ENCODE measurements around the gene CCDC117. TPM values are rescaled to one million over a fixed set of nuclear protein-coding genes. Genes with fewer than 3 reads are reported as not detected.

CCDC117 gene, protein sequence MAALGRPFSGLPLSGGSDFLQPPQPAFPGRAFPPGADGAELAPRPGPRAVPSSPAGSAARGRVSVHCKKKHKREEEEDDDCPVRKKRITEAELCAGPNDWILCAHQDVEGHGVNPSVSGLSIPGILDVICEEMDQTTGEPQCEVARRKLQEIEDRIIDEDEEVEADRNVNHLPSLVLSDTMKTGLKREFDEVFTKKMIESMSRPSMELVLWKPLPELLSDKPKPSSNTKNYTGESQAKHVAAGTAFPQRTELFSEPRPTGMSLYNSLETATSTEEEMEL
- 10.1 and 16.6 TPM in 2 replicates for total RNA-seq

DNA sequence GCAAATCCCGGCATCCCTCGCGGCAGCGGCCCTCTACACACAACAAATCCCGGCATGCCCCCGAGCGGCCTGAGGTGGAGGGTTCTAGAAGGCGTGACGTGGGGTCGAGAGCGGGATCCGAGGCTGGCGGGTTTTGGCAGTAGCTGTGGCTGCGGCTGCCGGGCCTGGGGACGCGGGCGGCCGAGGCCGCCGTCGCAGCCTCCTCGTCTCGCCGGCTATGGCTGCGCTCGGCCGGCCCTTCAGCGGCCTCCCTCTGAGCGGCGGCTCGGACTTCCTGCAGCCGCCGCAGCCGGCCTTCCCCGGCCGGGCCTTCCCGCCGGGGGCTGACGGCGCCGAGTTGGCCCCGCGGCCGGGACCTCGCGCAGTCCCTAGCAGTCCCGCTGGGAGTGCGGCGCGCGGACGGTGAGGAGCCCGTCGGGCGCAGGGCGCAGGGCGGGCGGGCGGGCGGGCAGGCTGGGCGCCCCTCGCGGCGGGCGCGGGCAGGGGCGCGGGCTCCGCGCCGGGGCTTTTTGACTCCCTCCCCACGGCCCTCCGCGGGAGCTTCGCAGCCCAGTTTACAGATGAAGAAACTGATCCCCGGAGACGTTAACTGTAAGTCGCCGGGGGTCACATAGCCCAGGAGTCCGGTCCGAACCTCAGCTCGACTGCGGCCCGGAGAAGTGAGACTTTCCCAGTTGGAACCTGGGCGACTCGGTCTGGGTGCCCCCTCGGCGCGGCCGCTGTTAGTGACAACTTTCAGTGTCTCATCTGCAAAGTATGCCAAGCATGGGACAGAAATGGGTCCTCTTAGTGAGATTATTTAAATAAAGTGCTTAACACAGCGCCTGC lies at the start of gene CCDC117:
Gene CCDC117, plus strand, starts transcription at position 63 of the 828 bp plus-strand sequence. Its CDS starts 155 bp downstream, at position 218.

DNA sequence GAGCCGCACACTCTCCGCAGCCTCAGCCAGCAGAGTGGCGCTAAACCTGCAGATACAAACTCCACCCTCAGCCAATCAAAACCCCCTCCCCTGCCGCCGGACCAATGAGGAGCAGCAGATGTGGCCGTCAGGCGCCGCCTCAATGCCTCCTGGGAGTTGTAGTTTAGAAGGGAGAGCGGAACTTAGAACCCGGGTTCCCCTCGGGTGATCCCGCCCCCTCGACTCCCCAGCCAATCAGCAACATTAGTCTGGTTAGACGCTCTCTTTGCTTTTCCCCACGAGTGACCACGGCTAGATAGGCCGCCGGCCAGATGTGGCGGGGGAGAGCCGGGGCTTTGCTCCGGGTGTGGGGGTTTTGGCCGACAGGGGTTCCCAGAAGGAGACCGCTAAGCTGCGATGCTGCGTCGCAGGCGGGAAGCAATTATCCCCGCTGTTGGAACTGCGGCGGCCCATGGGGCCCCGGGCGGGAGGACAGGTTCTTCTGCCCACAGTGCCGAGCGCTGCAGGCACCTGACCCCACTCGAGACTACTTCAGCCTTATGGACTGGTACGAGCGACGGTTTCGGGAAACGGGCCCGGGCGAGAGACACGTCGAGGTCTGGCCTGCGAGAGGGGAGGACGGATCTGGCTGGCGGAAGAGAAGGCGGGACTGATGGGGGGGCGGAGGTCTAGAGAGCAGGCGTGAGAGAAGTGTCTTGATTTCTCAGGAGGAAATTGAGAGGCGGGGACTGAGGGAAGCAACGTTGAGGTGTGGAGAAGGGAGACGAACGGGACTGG lies 30.5 kb upstream of the CCDC117 start, which contains the start of the genes CHEK2 and HSCB:
Gene CHEK2, minus strand, starts transcription at position 36 of the 777 bp plus-strand sequence. CDS start 7,099 bp downstream, outside the sequence.
Gene HSCB, plus strand, starts transcription at position 255 of the 777 bp plus-strand sequence. Its CDS starts 57 bp downstream, at position 312.

DNA sequence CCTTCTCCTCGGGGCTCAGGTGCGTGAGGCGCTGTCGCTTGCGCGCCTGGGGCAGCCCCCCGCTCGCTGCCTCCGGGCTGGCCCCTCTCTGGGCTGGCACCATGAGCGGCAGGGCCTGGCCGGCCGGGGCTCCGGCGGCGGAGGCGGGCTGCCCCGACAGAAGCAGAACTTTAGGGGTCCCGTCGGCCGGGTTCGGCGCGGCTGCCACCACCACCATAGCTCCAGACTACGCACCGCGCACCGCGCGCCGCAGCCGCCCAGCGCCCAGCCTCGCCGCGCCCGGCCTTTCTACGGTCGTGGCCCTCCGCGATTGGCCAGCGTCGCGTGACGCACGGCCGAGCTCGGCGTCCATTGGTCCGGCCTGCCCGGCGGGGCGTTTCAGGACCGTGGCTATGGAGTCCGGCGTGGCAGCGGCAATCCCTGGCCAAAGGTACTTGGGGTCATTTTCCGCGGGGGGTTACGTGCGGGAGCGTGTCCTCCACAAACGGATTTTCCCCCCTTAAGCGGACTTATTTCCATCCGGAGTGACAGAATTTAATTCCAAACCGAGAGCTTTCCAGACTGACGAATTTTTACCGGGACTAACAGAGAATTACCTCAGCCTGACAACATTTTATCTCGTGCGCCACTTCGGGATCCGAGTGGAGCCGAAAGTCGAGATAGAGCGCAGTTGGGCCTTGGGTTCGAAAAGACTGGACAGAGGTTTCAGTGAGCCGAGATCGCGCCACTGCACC lies 28.0 kb downstream of the CCDC117 start, which contains the start of gene XBP1:
Gene XBP1, minus strand, starts transcription at position 262 of the 734 bp plus-strand sequence.

Other genes with a start within 250 kb of the CCDC117 start
- 29.3 and 36.5 TPM in 2 replicates for gene TTC28, start 92.9 kb upstream of the CCDC117 start, total RNA-seq
- 5.3 and 8.3 TPM in 2 replicates for gene CHEK2, start 30.9 kb upstream of the CCDC117 start, total RNA-seq
- gene HSCB, start 30.7 kb upstream of the CCDC117 start, total RNA-seq: 10.4 and 10.8 TPM in 2 replicates
- gene XBP1, start 27.9 kb downstream of the CCDC117 start, total RNA-seq: 159 and 211 TPM in 2 replicates
- 3.6 and 6.3 TPM in 2 replicates for gene ZNRF3, start 110.9 kb downstream of the CCDC117 start, total RNA-seq